NT2/D1 (cell line): ENCODE measurements around the gene LAMB4.

Source experiments
- SUZ12 ChIP-seq: IDR thresholded peaks from 2 replicates; pipeline ENCODE4 v1.6.1; 2011; ENCODE audit not compliant: insufficient read length, insufficient read depth; ENCODE audit errors: extremely low read depth
- YY1 ChIP-seq: IDR thresholded peaks from 2 replicates; pipeline ENCODE4 v1.6.1; 2011; ENCODE audit not compliant: insufficient read length, insufficient read depth

DNA sequence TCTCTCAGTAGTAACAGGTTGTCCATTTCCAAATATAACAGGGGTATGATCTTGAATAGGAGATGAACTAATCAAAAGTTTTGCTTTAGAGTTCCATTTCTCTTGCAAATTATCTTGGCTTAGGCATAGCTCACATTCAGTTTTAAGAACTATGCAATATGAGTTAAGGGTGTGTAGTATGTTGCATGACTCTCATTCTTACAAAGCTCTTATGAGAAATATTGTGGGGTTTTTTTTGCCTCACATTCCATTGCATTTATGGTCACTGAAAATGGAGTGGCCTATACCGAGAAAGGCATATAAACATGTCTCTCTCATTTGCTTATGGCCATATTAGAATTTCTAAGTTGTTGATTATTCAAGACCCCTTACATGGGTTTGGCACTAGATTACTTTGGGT is 78.7 kb downstream of the LAMB4 start:
- TF ChIP-seq YY1: no peak
- no peak for TF ChIP-seq SUZ12
